Lower lobe of right lung (tissue), 2 donors: Measurements from ENCODE around the gene MNX1. TPM values are rescaled to one million over a fixed set of nuclear protein-coding genes. Genes with fewer than 3 reads are reported as not detected.

ENCODE experiments used
- ATAC-seq, 2 donors: fragments of 200-7000 bp; cut with Tn5 transposase; one replicate each; pipeline ENCODE4 v1.9.1; 2020 to 2022; ENCODE audit warnings: mild to moderate bottlenecking in 2 of 2, moderate library complexity in 2 of 2
- DNase-seq: peaks from one replicate; pipeline ENCODE4 v3.0.0-alpha.2; 2020
- H3K27ac ChIP-seq: fragments of 200-600 bp; one replicate; pipeline ENCODE4 v1.8.0; 2022
- H3K27me3 ChIP-seq: fragments of 200-600 bp; one replicate; pipeline ENCODE4 v1.8.0; 2022; ENCODE audit warnings: low read depth
- H3K36me3 ChIP-seq: fragments of 200-600 bp; one replicate; pipeline ENCODE4 v1.8.0; 2022; ENCODE audit warnings: mild to moderate bottlenecking
- H3K4me1 ChIP-seq: fragments of 200-600 bp; one replicate; pipeline ENCODE4 v1.8.0; 2022
- H3K4me3 ChIP-seq: fragments of 200-600 bp; one replicate; pipeline ENCODE4 v1.8.0; 2022; ENCODE audit warnings: mild to moderate bottlenecking
- H3K9me3 ChIP-seq: fragments of 200-600 bp; one replicate; pipeline ENCODE4 v1.8.0; 2022
- CTCF ChIP-seq: fragments of 200-600 bp; IDR thresholded peaks from one replicate; pipeline ENCODE4 v1.8.0; 2022; ENCODE audit warnings: antibody characterized with exemption, mild to moderate bottlenecking
- intact Hi-C: fragments of 100-400 bp; cut with DNase I; formaldehyde crosslinking; loops from one replicate; pipeline ENCODE4 v1.11.0; 2022
- total RNA-seq: library from RNA; stranded (reverse); fragmentation: NEBNext Ultra II Directional; extraction: Animal tissue kit (Norgen Biotek cat#: 25700); gene quantifications from one replicate; pipeline ENCODE4 v1.2.1, GENCODE V29; 2021
- donor health status: DM: no; HTN: yes; CAD: no; lungs with severe emphysema.

The MNX1 gene
- total RNA-seq, 1 donor from 2014 or later: 0.74 TPM

GRCh38 chr7:156985101-156985992 lies 25.1 kb downstream of the MNX1 start:
- no peaks in the 10 kb centered on the region for H3K9me3 ChIP-seq
- intact Hi-C loops: no loop called here
- H3K27ac ChIP-seq: no peak overlapping the region
- H3K4me1 ChIP-seq: no peaks in the 10 kb centered on the region
- H3K27me3 ChIP-seq: peaks cover 15% of the 10 kb centered on the region
- DNase-seq: no peak
- no peaks in the 10 kb centered on the region for H3K36me3 ChIP-seq
- ATAC-seq: peak in 1 of 2 donors; percentile 27
- no peak overlapping the region for H3K4me3 ChIP-seq
- TF ChIP-seq CTCF: no peak

- Histone ChIP-seq H3K27me3 (peaks cover 5% of the 10 kb centered on the region), H3K9me3 (peaks cover 6% of the 10 kb centered on the region), H3K36me3 (no peaks in the 10 kb centered on the region), H3K27ac (no peak overlapping the region), H3K4me1 (no peaks in the 10 kb centered on the region), H3K4me3 (no peak overlapping the region)
- intact Hi-C loops: no loop called here
- TF ChIP-seq CTCF: no peak
- no peak for ATAC-seq
- no peak for DNase-seq
Measured at GRCh38 chr7:156984174-156984891, 26.1 kb downstream of the MNX1 start.

DNA sequence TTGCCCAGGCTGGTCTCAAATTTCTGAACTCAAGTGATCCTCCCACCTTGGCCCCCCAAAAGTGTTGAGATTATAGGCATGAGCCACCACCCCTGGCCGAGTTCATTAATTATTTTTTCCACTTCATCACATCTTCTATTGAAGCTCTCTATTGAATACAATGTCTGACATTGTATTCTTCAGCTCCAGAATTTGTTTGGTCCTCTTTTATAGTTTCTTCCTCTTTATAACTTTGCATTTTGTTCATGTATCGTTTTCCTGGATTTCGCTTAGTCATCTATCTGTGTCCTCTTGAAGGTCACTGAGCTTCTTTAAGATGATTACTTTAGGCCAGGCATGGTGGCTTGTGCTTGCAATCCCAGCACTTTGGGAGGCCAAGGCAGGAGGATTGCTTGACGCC lies 30.8 kb downstream of the MNX1 start:
- DNase-seq (no peak), ATAC-seq (no peak)
- TF ChIP-seq CTCF: no peak
- peaks cover under 1% of the 10 kb centered on the region for H3K36me3 ChIP-seq
- H3K4me1 ChIP-seq: no peaks in the 10 kb centered on the region
- H3K9me3 ChIP-seq: peaks cover 12% of the 10 kb centered on the region
- intact Hi-C loops: no loop called here
- no peak overlapping the region for H3K4me3 ChIP-seq
- no peaks in the 10 kb centered on the region for H3K27me3 ChIP-seq
- no peak overlapping the region for H3K27ac ChIP-seq

DNA sequence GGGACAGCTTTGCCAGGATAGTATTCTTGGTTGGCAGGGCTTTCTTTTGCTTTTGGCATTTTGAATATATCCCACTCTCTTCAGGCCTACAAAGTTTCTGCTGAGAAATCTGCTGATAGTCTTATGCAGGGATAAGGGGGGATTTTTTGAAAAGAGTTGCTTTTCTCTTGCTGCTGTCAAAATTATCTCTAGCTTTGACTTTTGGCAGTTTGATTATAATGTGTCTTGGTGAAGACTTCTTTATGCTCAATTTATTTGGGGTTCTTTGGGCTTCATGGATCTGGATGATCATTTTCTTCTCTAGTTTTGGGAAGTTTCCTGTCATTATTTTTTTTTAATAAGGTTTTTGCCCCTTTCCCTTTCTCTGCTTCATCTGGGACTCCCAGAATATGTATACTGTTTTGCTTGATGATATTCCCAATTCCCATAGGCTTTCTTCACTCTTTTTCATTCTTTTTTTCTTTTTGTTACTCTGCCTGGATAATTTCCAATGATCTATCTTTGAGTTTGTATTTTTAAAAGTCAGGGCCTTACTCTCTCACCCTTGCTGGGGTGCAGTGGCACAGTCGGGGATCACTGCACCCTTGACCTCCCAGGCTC lies 31.4 kb downstream of the MNX1 start:
- Histone ChIP-seq H3K27me3 (no peaks in the 10 kb centered on the region), H3K36me3 (peaks cover 6% of the 10 kb centered on the region), H3K9me3 (peaks cover 12% of the 10 kb centered on the region), H3K4me1 (no peaks in the 10 kb centered on the region), H3K4me3 (no peak overlapping the region), H3K27ac (no peak overlapping the region)
- intact Hi-C loops: no loop called here
- no peak for ATAC-seq
- no peak for DNase-seq
- TF ChIP-seq CTCF: no peak

DNA sequence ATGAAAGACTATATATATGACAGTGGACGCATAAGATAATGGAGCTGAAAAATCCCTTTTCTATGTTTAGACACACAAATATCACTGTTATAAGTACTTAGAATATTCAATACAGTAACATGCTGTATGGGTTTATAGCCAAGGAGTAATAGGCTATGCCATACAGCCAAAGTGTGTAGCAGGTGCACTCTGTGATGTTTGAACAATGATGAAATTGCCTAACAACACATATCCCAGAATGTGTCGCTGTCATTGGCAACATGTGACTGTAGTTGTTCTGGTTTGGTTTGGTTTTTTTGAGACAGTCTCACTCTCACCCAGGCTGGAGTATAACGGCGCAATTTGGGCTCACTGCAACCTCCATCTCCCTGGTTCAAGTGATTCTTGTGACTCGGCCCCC lies 34.8 kb downstream of the MNX1 start:
- intact Hi-C loops: no loop called here
- TF ChIP-seq CTCF: no peak
- ATAC-seq: no peak

More for the DNA sequence above, 34.8 kb downstream of the MNX1 start:
- no peak overlapping the region for H3K27ac ChIP-seq
- H3K4me3 ChIP-seq: no peak overlapping the region
- no peaks in the 10 kb centered on the region for H3K4me1 ChIP-seq
- H3K27me3 ChIP-seq: no peaks in the 10 kb centered on the region
- DNase-seq: no peak
- H3K9me3 ChIP-seq: peaks cover 12% of the 10 kb centered on the region
- peaks cover 38% of the 10 kb centered on the region for H3K36me3 ChIP-seq
